Suppressor macrophage treated with lipopolysaccharide for 1 hour (primary cell): ENCODE results near the gene SPA17.

Experiments used
- DNase-seq, 3 donors: peaks; one replicate each; pipeline ENCODE4 v3.0.0-alpha.2; 2020 to 2022

SPA17 gene

GRCh38 chr11:124663861-124664260 lies 9.8 kb upstream of the SPA17 start:
- no peak for DNase-seq

GRCh38 chr11:124667601-124668000 lies 6.1 kb upstream of the SPA17 start:
- DNase-seq: no peak

GRCh38 chr11:124669193-124669592 lies 4.5 kb upstream of the SPA17 start:
- peak; percentile 63 to 65 (median 65) for DNase-seq

GRCh38 chr11:124670732-124671131 lies 3.0 kb upstream of the SPA17 start:
- peak; percentile 42 to 62 (median 54) for DNase-seq

GRCh38 chr11:124672536-124673215 lies 1.0 kb upstream of the SPA17 start:
- no peak for DNase-seq

GRCh38 chr11:124674168-124674517 lies 439 bp downstream of the SPA17 start:
- no peak for DNase-seq

GRCh38 chr11:124674571-124674970 lies 867 bp downstream of the SPA17 start:
- DNase-seq: no peak

- peak in 2 of 3 donors; percentile 11 to 26 for DNase-seq
Observed at GRCh38 chr11:124676386-124676785, 2.7 kb downstream of the SPA17 start.

GRCh38 chr11:124678416-124678815 lies 4.7 kb downstream of the SPA17 start:
- no peak for DNase-seq

GRCh38 chr11:124681421-124681820 lies 7.7 kb downstream of the SPA17 start:
- no peak for DNase-seq

- no peak for DNase-seq
Observed at GRCh38 chr11:124682443-124682842, 8.7 kb downstream of the SPA17 start.

GRCh38 chr11:124693142-124693541 lies 19.4 kb downstream of the SPA17 start:
- DNase-seq: no peak

- DNase-seq: no peak
Observed at GRCh38 chr11:124699547-124699946, 25.8 kb downstream of the SPA17 start.

- no peak for DNase-seq
Observed at GRCh38 chr11:124700028-124700427, 26.3 kb downstream of the SPA17 start.

- DNase-seq: no peak
Observed at GRCh38 chr11:124707829-124708228, 34.1 kb downstream of the SPA17 start.

- DNase-seq: no peak
Observed at GRCh38 chr11:124712392-124712791, 38.7 kb downstream of the SPA17 start.

GRCh38 chr11:124716591-124716990 lies 42.9 kb downstream of the SPA17 start:
- no peak for DNase-seq

GRCh38 chr11:124717421-124717785 lies 43.7 kb downstream of the SPA17 start:
- no peak for DNase-seq

GRCh38 chr11:124717786-124718651 lies 44.3 kb downstream of the SPA17 start:
- no peak for DNase-seq

GRCh38 chr11:124718801-124719200 lies 45.1 kb downstream of the SPA17 start:
- no peak for DNase-seq

GRCh38 chr11:124719534-124719933 lies 45.8 kb downstream of the SPA17 start:
- DNase-seq: no peak

GRCh38 chr11:124722176-124722575 lies 48.5 kb downstream of the SPA17 start:
- no peak for DNase-seq

- no peak for DNase-seq
Observed at GRCh38 chr11:124724979-124725718, 51.4 kb downstream of the SPA17 start.

- peak in 2 of 3 donors; percentile 51 to 66 for DNase-seq
Observed at GRCh38 chr11:124725719-124726105, 52.0 kb downstream of the SPA17 start.
